GM19023 (cell line): ENCODE measurements around the gene EIF4A2.
"Not testable (repeated sequence)": the region's sequence is repeated elsewhere in the genome, so short reads cannot be mapped to it uniquely, and the experiment has no call there.

ENCODE experiments used
- ATAC-seq: cut with Tn5 transposase; IDR thresholded peaks from one replicate; pipeline ENCODE4 v1.9.1; 2021; ENCODE audit warnings: mild to moderate bottlenecking, moderate library complexity; ENCODE audit not compliant: unreplicated experiment

Gene EIF4A2

DNA sequence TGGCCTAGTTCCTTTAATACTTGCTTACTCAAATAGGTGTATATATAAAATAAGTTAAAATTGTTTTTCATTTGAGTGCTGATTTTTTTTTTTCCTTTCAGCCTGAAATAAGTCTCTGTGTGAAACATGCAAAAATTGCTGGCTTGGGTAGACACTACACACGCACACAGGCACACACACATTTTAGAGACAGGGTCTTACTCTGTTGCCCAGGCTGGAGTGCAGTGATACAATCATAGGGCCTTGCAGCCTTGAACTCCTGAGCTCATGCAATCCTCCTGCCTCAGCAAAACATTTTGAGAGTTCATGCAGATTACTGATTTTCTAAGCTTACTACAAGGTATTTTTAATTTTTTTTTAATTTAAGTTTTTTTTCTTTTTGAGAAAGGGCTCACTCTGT lies 35.6 kb downstream of the EIF4A2 start:
- no peak for ATAC-seq

DNA sequence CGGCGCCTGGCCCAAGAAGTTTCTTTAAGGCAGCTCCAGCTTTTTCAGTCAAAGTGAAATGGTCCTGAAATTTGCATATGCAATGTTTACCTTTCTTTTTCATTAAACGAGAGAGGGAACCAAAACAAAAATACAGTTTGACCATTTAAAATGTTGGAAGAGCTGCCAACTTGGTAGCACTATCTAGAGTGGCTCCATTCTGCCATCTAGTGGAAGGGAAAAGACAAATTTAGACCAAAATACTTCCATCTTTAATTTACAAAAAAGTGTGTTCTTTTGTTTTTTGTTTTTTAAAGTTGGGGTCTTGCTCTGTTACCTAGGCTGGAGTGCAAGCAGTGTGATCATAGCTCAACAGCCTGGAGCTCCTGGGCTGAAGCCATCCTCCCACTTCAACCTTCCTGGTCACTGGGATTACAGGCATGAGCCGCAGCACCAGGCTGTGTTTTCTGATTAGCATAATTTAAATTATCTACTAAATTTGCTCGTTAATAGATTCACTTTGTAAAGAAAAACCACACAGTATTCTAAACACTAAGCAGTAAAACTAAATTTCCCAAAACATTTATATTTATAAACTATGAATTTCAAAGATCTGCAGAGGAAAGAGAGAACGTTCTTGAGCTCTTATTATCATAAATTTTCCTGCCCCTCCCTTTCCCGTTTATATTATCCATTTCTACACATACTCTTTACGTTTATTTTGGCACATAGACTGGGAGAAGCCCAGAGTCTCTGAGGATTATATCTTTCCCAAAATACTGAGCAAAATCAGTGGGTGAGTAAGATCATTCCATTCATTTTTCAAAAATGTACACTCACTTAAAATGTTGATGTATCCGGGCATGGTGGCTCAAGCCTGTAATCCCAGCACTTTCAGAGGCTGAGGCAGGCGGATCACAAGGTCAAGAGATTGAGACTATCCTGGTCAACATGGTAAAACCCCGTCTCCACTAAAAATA lies 38.3 kb downstream of the EIF4A2 start:
- no peak for ATAC-seq

DNA sequence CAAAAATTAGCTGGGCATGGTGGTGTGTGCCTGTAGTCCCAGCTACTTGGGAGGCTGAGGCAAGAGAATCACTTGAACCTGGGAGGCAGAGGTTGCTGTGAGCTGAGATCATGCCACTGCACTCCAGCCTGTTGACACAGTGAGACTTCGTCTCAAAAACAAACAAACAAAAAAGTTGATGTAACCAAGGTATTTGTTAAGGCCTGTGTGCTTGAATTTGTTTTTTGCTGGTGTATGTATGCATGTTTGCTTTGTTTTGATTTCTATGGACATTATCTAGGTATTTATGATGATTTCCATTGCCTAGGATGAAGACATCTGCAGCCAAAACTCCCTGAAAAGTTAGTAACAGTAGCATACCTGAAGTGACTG lies 39.0 kb downstream of the EIF4A2 start:
- not testable (repeated sequence) for ATAC-seq

- no peak for ATAC-seq
These were observed 40.0 kb downstream of the EIF4A2 start for GRCh38 chr3:186823386-186823785.

DNA sequence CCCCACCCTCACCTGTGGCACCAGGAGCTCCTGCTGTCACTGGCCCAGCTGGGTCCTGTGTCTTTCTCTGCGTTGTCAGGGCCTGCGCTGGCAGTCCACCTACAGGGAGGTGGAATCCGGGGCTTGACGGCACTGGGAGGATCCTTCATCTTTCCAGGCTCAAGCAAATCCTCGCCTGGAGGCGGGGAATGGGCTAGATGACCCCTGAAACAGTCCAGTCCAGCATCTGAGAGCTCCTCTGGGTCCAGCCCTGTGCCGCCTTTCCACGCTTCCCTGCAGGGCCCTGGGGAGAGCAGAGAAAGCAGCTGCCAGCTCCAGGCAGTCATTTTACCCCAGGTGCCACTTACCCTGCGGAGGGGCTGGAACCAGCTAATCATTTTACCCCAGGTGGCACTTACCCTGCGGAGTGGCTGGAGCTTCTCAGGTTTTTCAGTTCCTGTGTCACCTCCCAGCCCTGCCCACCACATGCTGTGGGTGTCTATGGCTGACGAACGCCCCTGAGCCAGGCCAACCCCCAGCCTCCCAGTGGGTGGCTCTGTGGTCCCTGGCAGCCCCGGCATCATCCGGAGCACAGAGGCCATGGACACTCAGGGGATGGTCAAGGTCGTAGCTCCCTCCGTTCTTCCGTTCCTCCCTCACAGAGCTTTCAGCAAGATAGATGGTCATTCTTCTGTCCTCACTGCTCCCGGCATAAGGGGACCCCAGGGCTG lies 41.2 kb downstream of the EIF4A2 start:
- ATAC-seq, result no peak

DNA sequence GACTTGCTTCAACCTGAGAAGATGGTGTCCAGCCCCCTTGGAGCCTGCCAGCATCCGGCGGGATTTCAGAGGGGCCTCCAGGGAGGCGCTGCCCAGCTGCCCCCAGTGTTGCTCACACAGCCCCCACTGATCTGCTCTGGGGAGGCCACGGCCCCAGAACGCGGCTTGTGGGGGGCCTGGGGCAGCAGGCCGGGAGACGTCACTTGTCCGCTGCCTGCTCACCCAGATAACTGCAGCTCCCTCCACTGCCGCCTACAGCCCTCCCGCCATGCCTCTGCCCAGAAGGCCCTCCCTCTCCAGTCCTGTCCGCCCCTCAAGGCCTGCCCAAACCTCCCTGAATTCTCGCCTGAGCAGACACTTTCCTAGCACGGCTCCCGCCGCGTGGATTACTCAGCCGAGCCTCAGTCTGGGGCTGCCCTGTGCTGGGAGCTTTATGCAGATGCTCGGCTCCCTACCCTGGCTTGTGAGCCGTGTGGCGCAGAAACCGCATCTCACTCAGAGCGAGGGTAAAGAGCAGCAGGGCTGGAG lies 42.0 kb downstream of the EIF4A2 start:
- no peak for ATAC-seq

- ATAC-seq, result no peak
These were observed 42.6 kb downstream of the EIF4A2 start for GRCh38 chr3:186825872-186826409.

- peak; percentile 18 for ATAC-seq
These were observed 43.1 kb downstream of the EIF4A2 start for GRCh38 chr3:186826410-186826975.

GRCh38 chr3:186826976-186827857 lies 43.8 kb downstream of the EIF4A2 start:
- peak; percentile 90 for ATAC-seq

DNA sequence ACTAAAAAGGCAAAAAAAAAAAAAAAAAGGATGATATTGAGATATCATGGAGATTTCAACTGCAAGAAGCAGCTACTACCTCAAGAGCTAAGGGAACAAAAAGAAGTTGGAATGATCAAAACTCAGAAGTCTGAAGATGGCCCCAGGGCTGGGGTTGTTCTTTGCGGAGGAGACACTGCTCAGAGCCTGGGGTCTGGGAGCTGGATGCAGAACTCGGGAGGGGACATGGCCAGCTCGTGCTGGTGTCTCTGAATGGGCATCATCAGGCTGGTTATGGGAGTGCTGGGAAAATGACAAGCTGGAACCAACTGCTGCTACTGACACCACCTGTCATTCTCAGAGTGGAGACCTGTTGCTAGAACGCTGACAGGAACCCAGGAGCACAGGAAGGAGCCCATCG lies 45.0 kb downstream of the EIF4A2 start:
- ATAC-seq, result no peak

GRCh38 chr3:186831798-186832197 lies 48.4 kb downstream of the EIF4A2 start:
- ATAC-seq, result no peak

GRCh38 chr3:186832276-186832675 lies 48.9 kb downstream of the EIF4A2 start:
- ATAC-seq, result no peak
